Activated CD4-positive, alpha-beta memory T cell treated with anti-CD3 and anti-CD28 coated beads for 36 hours (primary cell): Measurements from ENCODE around the gene UTS2. TPM values are rescaled to one million over a fixed set of nuclear protein-coding genes. Genes with fewer than 3 reads are reported as not detected.
A peak's percentile ranks its signal among the peaks of the same experiment; 100 is the strongest.

ENCODE experiments used
- CTCF ChIA-PET: fragments of 350-600 bp; sonication (Branson Sonifier 250); formaldehyde crosslinking; loops from one replicate; lab custom pipeline; 2021; ENCODE audit warnings: antibody characterized with exemption, inconsistent platforms; lab: Charles Lee
- POLR2A ChIA-PET: fragments of 350-600 bp; sonication (Branson Sonifier 250); formaldehyde crosslinking; loops from one replicate; lab custom pipeline; 2021; ENCODE audit warnings: antibody characterized with exemption; lab: Charles Lee
- DNase-seq: peaks from one replicate; pipeline ENCODE4 v3.0.0-alpha.2; 2020
- H3K27ac Mint-ChIP-seq: one replicate; pipeline ENCODE4 v1.8.0; 2021; ENCODE audit warnings: mixed read lengths
- H3K27me3 Mint-ChIP-seq: one replicate; pipeline ENCODE4 v1.8.0; 2021; ENCODE audit warnings: mixed read lengths
- H3K36me3 Mint-ChIP-seq: one replicate; pipeline ENCODE4 v1.8.0; 2021; ENCODE audit warnings: mixed read lengths
- H3K4me1 Mint-ChIP-seq: one replicate; pipeline ENCODE4 v1.8.0; 2021; ENCODE audit warnings: low read depth, mixed read lengths
- H3K4me3 Mint-ChIP-seq: one replicate; pipeline ENCODE4 v1.8.0; 2021; ENCODE audit warnings: mild to moderate bottlenecking, mixed read lengths
- H3K9me3 Mint-ChIP-seq: one replicate; pipeline ENCODE4 v1.8.0; 2021; ENCODE audit warnings: mixed read lengths
- intact Hi-C: fragments of 100-400 bp; cut with micrococcal nuclease; formaldehyde crosslinking; loops from one replicate; pipeline ENCODE4 v1.15.1; 2023
- total RNA-seq, 2 experiments: library from RNA; stranded (reverse); gene quantifications; one replicate each; pipeline ENCODE4 v1.2.3, GENCODE V29; 2021

UTS2 gene, protein sequence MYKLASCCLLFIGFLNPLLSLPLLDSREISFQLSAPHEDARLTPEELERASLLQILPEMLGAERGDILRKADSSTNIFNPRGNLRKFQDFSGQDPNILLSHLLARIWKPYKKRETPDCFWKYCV
- not detected for total RNA-seq

DNA sequence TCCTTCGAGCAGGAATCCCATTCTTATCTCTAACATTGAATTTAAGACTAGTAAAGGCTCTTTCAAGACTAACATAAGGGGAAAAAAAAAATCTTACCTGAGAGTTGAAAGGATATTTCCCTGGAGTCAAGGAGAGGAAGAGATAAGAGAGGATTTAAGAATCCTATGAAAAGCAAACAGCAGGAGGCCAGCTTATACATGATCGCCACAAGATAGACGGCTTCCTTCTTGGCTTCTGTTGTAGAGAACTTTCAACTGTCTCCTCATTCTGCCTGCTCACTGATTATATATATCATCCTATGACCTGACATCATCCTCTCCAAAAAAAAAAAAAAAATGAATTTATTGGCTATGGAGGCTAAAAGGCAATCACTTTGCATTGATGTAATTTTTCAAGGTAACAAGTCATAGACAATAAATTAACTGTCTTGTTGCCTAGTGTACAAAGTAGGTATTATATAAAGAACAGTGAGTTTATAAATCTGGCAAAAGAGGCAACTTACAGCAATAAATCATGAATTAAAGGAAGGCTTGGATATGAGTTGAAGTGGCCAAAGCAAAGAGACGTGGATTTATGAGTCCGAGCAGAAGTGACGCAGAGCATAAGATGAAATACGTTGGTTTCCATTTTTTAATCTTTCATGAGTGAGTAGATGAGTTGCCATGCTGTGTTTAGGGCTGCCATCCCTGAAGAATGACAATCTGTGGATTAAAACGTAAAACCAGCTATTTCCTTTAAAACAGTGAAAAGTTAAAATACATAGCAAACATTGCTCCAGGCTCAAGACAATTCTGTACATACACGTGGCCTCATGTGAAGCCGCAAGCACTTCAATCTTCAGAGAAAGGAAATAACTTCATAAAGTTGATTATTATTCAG is at the start of gene UTS2:
UTS2 (minus strand) TSS at position 262 of the 880 bp plus-strand sequence; CDS start at position 200, 62 bp downstream.
- peaks cover 2% of the 10 kb centered on the region for H3K4me1 Mint-ChIP-seq
- no peak within 1 kb of the TSS for H3K27ac Mint-ChIP-seq
- intact Hi-C loops = no loop called here
- H3K27me3 Mint-ChIP-seq = peaks cover 5% of the 10 kb centered on the region
- no peak within 1 kb of the TSS for H3K4me3 Mint-ChIP-seq
- DNase-seq = no peak
- H3K9me3 Mint-ChIP-seq = no peaks in the 10 kb centered on the region
- ChIA-PET CTCF (no interaction called here), POLR2A (no interaction called here)
- no peaks in the 10 kb centered on the region for H3K36me3 Mint-ChIP-seq

DNA sequence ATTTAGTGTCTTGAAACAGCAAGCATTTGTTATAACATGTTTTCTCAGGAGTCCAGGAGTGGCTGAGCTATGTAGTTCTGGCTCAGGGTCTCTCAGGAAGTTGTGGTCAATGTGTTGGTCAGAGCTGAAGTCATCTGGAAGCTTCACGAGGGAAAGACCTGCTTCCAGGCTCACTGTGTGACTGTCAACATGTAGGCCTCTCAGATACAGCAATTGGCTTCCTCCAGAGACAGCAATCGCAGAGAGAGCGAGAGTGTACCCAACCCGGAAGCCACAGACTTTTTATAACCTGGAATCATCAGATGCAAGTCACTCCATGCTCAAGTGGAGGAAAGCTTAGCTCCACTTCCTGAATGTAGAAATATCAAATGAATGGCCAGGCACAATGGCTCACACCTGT is 46.9 kb upstream of the UTS2 start:
- Mint-ChIP-seq H3K36me3 (no peaks in the 10 kb centered on the region), H3K27me3 (no peaks in the 10 kb centered on the region), H3K4me3 (no peak overlapping the region), H3K9me3 (no peaks in the 10 kb centered on the region), H3K27ac (no peak overlapping the region), H3K4me1 (peaks cover 12% of the 10 kb centered on the region)
- intact Hi-C loops = loop anchor here (5.0 to 10.0 kb wide), 2 partner anchors 87 to 115 kb away; partner anchors contain the start of gene PER3
- CTCF ChIA-PET = interaction anchor here (0.8 to 1.4 kb wide), 2 partner anchors 231 to 232 kb away, joined by 3 to 7 read pairs; no protein-coding TSS in a partner anchor
- POLR2A ChIA-PET = no interaction called here
- no peak for DNase-seq

DNA sequence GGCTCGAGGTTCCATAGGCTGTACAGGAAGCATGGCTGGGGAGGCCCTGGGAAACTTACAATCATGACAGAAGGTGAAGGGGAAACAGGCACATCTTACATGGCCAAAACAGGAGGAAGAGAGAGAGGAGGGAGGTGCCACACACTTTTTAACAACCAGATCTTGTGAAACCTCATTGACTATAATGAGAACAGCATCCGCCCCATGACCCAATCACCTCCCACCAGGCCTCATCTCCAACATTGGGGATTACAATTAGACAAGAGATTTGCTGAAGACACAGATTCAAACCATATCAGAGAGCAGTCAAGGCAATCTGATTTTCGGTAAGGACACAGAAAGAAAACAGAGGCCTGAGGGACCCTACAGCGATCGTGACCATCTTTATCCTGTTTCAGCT is 46.1 kb upstream of the UTS2 start:
- H3K27me3 Mint-ChIP-seq = no peaks in the 10 kb centered on the region
- H3K36me3 Mint-ChIP-seq = no peaks in the 10 kb centered on the region
- H3K9me3 Mint-ChIP-seq = no peaks in the 10 kb centered on the region
- intact Hi-C loops = no loop called here
- no peak overlapping the region for H3K4me3 Mint-ChIP-seq
- no peak for DNase-seq
- POLR2A ChIA-PET = no interaction called here
- CTCF ChIA-PET = interaction anchor here (1.4 kb wide), 1 partner anchor 231 kb away, joined by 7 read pairs; no protein-coding TSS in a partner anchor
- peaks cover 12% of the 10 kb centered on the region for H3K4me1 Mint-ChIP-seq
- H3K27ac Mint-ChIP-seq = no peak overlapping the region

DNA sequence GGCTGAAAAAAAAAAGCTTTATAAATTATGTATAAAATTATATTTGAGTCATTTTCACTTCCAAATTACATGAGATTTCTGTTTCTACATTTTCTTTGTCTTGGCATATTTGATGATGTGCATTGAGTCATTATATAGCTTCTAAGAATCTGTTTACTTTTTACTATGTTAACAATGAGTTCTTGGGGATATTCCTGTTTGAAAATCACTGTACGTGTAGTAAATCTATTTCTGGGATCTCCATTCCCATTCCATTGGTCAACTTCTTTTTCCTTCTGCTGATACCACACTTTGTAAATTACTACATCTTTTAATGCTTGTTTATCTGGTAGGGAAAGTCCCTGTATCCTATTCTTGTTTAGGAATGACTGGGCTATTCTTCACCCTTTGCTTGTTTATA is 44.1 kb upstream of the UTS2 start:
- POLR2A ChIA-PET = no interaction called here
- Mint-ChIP-seq H3K27ac (no peak overlapping the region), H3K27me3 (no peaks in the 10 kb centered on the region)

DNA sequence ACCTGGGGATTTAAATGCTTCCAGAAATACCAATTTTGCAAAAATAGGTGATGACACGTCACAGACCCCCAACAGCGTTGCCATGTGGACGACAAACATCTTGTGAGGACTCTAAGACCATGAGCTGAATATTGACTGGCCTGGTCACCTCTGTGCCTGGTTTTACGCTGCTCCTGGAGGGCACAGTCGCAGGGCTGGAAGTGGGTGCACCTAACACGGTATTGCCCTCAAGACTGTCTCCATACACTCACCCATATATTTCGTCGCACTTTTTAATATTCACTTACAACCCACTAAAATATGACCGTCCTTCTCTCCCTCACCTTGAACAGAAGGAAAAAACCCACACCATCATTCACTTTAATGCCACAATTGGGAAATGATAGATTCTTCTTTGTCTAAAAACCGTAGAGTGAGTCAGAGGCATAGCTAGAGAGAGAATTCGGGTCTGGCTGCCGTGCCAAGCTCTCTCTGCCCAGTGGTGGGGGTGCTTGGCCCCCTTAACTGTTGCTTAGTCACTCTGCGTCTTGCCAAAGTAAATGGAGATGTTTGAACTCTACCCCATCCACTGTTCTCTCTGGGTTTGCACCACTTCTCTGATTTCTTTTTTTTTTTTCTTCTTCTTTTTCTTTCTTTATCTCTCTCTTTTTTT is 40.8 kb upstream of the UTS2 start:
- CTCF ChIA-PET = no interaction called here
- H3K4me1 Mint-ChIP-seq = peaks cover 2% of the 10 kb centered on the region
- H3K9me3 Mint-ChIP-seq = no peaks in the 10 kb centered on the region
- no peak overlapping the region for H3K27ac Mint-ChIP-seq
- POLR2A ChIA-PET = no interaction called here
- no peak overlapping the region for H3K4me3 Mint-ChIP-seq
- intact Hi-C loops = no loop called here
- H3K36me3 Mint-ChIP-seq = no peaks in the 10 kb centered on the region
- peaks cover 6% of the 10 kb centered on the region for H3K27me3 Mint-ChIP-seq
- DNase-seq = no peak

More for the DNA sequence above, 44.1 kb upstream of the UTS2 start:
- intact Hi-C loops = no loop called here
- CTCF ChIA-PET = interaction anchor here (0.8 to 1.0 kb wide), 2 partner anchors 228 to 230 kb away, joined by 3 to 4 read pairs; no protein-coding TSS in a partner anchor
- H3K4me1 Mint-ChIP-seq = peaks cover 7% of the 10 kb centered on the region
- H3K36me3 Mint-ChIP-seq = no peaks in the 10 kb centered on the region
- H3K4me3 Mint-ChIP-seq = no peak overlapping the region
- DNase-seq = no peak
- H3K9me3 Mint-ChIP-seq = no peaks in the 10 kb centered on the region

DNA sequence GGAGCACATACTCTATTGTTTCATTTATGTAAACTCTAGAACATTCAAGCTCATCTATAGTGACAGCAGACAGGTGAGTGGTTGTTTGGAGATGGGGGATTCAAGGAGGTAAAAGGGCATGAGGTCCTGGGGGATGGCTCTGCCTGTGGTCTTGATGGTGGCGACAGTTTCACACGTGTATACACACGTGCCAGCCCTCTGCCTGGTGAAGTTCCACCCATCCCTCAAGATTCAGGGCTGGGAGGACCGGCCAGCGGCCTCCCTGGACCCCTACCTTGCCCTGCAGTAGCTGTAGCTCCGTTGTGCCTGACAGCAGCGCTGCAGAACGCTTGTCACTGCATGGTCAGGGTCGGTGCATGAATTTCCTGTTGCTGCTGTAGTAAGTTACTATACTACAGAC is 38.9 kb upstream of the UTS2 start:
- Mint-ChIP-seq H3K9me3 (no peaks in the 10 kb centered on the region), H3K27ac (no peak overlapping the region), H3K27me3 (peaks cover 11% of the 10 kb centered on the region), H3K4me1 (no peaks in the 10 kb centered on the region), H3K4me3 (no peak overlapping the region), H3K36me3 (no peaks in the 10 kb centered on the region)
- no peak for DNase-seq
- POLR2A ChIA-PET = no interaction called here
- intact Hi-C loops = no loop called here
- CTCF ChIA-PET = interaction anchor here (1.1 to 1.4 kb wide), 2 partner anchors 11 to 139 kb away, joined by 3 read pairs; no protein-coding TSS in a partner anchor

DNA sequence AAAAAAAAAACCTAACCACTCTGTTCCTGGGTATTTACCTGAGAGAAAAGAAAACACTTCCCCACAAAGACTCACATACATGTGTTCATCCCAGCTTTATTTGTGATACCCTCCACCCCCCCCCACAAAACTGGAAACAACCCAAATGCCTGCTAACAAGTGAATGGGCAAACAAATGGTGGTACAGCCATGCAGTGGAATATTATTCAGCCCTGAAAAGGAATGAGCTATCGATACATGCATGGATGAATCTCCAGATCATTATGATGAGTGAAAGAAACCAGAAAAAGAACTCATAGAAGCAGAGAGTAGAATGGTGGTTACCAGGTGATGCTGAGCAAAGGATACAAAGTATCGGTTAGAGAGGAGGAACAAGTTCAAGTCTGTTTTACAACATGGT is 38.0 kb upstream of the UTS2 start:
- CTCF ChIA-PET = interaction anchor here (0.6 kb wide), 1 partner anchor 80 kb away, joined by 3 read pairs; no protein-coding TSS in a partner anchor
- Mint-ChIP-seq H3K27me3 (peaks cover 16% of the 10 kb centered on the region), H3K36me3 (no peaks in the 10 kb centered on the region), H3K4me3 (no peak overlapping the region), H3K9me3 (no peaks in the 10 kb centered on the region), H3K27ac (no peak overlapping the region), H3K4me1 (no peaks in the 10 kb centered on the region)
- POLR2A ChIA-PET = no interaction called here
- intact Hi-C loops = no loop called here
- DNase-seq = no peak

DNA sequence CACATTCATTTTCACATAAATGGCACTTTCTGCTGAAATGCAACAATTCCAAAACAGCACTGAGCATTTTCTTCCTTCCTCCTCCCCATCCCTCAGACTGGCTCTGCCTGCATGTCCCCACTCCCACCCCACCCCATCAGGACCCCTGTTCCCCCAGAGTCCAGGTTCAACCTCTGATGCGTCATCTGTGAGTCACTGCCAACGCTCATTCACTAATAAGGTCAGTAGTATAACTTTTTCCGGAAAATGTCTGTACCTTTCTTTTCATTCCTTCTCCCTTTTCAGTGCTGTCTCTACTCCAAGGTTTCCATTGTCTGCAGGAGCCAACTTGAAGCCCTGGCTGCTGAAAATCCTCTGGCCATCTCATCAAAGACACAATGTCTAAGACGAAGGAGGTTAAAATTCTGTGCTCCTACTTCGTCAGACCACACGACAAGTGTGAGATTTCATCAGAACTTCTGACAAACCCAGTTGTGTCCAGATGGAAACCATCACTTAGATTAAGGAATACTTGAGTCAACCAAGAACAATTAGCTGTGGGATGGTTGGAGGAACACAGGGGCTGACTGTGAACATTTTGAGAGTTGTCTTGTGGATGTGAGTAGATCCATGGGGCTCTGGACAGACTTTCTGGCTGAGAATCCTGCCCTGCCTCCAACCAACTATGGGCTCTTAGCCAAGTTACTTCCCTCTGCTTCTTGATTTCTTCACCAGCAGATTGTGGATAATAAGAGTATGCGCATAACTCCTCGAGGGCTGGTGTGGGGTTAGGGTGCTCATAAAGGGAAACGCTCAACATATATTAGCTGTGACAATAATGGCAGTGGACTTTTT is 35.6 kb upstream of the UTS2 start:
- intact Hi-C loops = no loop called here
- Mint-ChIP-seq H3K36me3 (no peaks in the 10 kb centered on the region), H3K4me3 (no peak overlapping the region), H3K27me3 (peaks cover 21% of the 10 kb centered on the region), H3K27ac (no peak overlapping the region), H3K9me3 (no peaks in the 10 kb centered on the region), H3K4me1 (no peaks in the 10 kb centered on the region)
- no peak for DNase-seq
- CTCF ChIA-PET = no interaction called here
- POLR2A ChIA-PET = no interaction called here

DNA sequence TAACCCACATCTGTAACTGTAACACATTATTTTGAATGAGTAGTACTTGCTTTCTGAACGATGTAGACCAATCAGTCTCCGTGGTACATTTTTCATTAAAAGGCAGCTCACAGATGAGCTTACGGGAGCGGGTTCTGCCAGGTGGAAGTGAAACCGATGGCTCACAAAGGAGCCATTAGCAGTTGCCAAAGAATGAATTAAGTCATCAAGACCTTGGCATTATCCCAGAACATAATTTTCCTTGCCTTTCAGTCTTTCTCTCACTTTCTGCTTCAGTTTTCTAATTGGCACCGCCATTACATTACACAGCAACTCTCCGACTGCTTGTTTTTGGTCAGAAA is 33.5 kb upstream of the UTS2 start:
- H3K4me3 Mint-ChIP-seq = no peak overlapping the region
- H3K9me3 Mint-ChIP-seq = no peaks in the 10 kb centered on the region
- no peak overlapping the region for H3K27ac Mint-ChIP-seq
- H3K4me1 Mint-ChIP-seq = no peaks in the 10 kb centered on the region
- POLR2A ChIA-PET = no interaction called here
- peaks cover 21% of the 10 kb centered on the region for H3K27me3 Mint-ChIP-seq
- CTCF ChIA-PET = no interaction called here
- intact Hi-C loops = no loop called here
- H3K36me3 Mint-ChIP-seq = no peaks in the 10 kb centered on the region
- DNase-seq = no peak

DNA sequence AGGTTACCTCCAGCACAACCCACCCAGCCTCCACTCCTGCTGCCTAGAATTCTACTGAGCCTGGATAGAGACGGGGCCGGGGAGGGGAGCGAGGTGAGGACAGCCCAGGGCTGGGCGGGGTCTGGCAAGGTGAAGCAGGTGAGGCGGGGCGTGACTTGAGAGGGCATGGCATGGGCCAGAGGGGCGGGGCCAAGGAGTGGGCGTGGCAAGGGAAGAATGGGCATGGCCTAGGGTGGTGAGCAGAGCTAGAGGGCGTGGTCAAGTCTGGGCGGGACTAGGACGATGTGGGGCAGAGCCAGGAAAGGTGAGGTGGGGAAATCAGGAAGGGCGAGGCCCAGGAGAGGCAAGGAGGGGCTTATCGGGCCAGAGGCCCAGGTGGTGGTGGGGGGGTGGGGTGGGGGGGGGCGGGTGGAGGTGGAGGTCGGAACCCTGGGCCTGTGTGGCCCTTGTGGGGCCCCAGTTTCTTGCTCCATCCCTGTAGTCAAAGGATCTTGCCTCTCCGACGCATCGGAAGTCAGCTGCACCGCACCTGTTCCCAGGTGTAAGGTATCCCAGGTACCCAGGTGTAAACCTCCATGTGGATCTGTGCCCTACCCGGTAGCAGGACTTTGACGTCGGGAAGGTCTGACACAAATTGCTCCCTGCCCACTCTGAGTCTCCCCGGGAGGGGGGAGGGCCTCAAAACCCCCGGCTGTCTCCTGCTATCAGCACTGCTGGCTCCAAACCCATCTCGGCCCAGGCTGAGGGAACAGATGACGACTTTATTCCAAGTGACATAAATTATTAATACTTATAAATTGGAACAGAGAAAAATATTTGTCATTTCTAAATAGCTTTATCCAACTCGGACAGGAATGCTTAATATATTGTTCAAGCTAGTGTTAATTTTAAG is 32.9 kb upstream of the UTS2 start:
- intact Hi-C loops = no loop called here
- Mint-ChIP-seq H3K9me3 (no peaks in the 10 kb centered on the region), H3K27me3 (peaks cover 21% of the 10 kb centered on the region), H3K4me1 (no peaks in the 10 kb centered on the region), H3K4me3 (no peak overlapping the region), H3K27ac (no peak overlapping the region), H3K36me3 (no peaks in the 10 kb centered on the region)
- peak; percentile 40 for DNase-seq
- POLR2A ChIA-PET = no interaction called here
- CTCF ChIA-PET = no interaction called here

DNA sequence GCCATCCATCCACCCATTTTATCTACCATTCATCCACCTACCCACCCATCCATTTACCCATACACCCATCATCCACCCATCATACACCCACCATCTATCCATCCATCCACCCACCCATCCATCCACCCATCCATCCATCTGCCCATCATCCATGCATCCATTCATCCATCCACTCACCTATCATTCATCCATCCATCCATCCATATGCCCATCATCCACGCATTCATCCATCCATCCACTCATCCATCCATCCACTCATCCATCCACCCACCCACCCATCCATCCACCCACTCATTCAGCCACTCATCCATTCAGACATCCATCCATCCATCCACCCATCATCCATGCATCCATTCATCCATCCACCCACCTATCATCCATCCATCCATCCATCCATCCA is 31.9 kb upstream of the UTS2 start:
- H3K27ac Mint-ChIP-seq = no peak overlapping the region
- intact Hi-C loops = no loop called here
- H3K4me1 Mint-ChIP-seq = no peaks in the 10 kb centered on the region
- H3K4me3 Mint-ChIP-seq = no peak overlapping the region
- ChIA-PET CTCF (no interaction called here), POLR2A (no interaction called here)
- no peak for DNase-seq
- peaks cover 17% of the 10 kb centered on the region for H3K27me3 Mint-ChIP-seq
- H3K36me3 Mint-ChIP-seq = no peaks in the 10 kb centered on the region
- H3K9me3 Mint-ChIP-seq = no peaks in the 10 kb centered on the region
